Stimulated activated CD8-positive, alpha-beta memory T cell treated with anti-CD3 and anti-CD28 coated beads, Interleukin-2, amount 100 ng/mL, for 1 hour (primary cell): Measurements from ENCODE around the gene PRSS33.

ENCODE experiments used
- DNase-seq, 2 donors: peaks; one replicate each; pipeline ENCODE4 v3.0.0-alpha.2; 2020; ENCODE audit warnings: low read depth in 2 of 2

PRSS33 gene

DNA sequence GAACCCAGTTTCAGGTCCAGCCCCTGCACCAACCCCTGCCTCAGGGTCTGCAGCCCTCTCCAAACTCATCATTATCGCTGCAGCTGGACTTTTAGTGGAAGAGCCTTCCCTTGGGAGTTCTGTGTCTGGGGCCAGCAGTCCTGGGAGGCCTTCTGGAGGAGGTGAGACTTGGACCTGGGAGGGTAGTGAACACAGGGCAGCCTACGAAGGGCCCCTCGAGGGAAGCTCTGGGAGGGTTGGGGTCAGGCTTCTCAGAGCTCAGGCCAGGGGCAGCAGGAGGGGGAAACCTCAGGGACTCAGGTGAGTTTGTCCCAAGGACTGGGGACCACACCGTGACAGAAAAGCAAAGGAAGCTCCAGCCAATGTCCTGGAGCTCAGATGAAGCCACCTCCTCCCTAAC lies 46.2 kb downstream of the PRSS33 start:
- no peak for DNase-seq

DNA sequence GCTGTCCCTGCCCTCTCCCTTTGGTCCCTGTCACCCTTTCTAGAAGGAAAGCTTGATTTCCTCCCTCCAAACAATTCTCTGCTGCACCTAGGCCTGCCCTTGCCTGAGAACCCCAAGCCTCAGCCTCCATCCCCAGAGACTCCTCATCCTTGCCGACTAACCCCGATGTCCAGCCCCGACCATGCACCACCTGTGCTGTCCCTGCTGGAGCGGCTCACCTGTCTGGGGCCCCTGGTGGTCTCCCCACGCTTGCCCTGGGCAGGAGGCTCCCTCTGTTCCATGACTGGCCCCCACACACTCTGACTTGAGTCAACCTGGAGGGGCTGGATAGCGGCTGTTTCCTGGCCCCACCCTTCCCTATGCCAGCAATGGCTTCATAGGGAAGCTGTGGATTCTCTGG lies 46.9 kb downstream of the PRSS33 start:
- DNase-seq, result no peak

DNA sequence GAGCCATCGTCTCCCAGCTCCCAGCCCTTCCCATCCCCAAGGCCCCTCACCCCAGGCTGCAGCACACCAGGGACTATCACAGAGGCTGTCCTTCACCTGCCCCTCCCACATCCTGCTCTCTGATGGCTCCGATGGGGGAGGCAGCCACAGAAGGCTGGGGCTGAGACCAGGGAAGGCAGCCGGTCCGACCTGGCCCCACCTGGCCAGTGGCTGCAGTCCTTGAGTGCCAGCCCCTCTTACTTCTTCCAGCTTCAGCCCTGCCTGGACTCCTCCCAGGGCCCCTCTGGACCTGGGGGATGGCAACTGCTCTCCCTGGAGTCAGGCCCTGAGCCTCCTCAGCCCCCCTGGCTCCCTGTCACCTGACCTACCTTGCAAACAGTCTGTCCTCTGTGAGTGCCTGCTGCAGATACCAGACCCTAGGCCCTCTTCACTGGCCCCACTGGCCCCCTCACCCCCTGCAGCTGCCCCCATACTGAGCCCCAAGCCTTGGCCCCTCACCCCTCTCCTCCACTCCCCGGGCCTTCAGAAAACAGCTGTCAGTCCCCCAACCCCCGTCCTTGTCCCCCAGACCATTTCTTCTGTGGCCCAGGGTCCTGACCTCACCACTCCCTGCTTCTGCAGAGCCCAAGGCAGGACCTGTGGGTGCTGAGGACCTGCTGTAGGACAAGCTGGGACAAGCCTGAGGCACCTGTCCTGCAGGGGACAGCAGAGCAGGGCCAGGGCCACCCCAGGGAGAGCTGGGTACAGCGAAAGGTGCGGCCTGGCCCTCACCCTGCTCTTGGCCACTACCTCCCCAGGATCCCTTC lies 47.5 kb downstream of the PRSS33 start:
- DNase-seq, result no peak

DNA sequence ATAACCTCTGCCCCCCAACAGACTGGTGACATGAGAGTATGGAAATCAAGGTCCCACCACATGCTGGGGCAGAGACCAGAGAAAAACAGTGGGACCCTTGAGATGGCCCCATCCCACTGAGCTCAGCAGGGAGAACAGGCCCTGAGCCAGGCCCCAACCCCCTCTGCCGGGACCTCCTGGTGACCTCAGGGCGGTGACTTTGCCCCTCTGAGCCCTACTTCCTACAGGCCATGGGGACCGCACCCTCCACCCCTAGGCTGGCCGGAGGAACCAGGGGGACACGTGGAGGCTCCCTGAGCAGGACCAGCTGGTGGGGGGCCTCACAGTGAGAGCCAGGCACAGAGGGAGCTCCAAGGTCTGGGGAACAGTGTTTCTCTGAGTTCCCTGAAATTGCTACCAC lies 48.7 kb downstream of the PRSS33 start:
- no peak for DNase-seq

DNA sequence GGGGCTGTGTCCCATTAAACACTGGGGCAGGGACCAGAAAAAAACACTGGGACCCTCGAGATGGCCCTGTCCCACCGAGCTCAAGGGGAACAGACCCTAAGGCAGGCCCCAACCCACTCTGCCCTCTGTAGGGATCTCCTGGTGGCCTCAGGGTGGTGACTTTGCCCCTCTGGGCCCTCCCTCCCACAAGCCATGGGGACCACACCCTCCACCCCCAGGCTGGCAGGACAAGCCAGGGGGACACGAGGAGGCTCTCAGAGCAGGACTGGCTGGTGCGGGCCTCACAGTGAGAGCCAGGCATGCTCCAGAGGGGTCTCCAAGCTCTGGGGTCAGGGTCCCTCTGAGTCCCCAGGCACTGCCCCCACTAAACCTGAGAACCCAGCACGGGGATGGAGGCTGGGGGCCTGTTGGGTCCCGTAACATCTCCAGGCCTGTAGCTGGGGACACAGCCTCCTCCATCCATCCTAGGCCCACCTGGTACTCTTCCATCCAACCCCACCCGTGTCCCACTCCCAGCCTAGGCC lies 49.4 kb downstream of the PRSS33 start:
- no peak for DNase-seq

- DNase-seq, result no peak
Measured at GRCh38 chr16:2737238-2737605, 50.1 kb downstream of the PRSS33 start.

DNA sequence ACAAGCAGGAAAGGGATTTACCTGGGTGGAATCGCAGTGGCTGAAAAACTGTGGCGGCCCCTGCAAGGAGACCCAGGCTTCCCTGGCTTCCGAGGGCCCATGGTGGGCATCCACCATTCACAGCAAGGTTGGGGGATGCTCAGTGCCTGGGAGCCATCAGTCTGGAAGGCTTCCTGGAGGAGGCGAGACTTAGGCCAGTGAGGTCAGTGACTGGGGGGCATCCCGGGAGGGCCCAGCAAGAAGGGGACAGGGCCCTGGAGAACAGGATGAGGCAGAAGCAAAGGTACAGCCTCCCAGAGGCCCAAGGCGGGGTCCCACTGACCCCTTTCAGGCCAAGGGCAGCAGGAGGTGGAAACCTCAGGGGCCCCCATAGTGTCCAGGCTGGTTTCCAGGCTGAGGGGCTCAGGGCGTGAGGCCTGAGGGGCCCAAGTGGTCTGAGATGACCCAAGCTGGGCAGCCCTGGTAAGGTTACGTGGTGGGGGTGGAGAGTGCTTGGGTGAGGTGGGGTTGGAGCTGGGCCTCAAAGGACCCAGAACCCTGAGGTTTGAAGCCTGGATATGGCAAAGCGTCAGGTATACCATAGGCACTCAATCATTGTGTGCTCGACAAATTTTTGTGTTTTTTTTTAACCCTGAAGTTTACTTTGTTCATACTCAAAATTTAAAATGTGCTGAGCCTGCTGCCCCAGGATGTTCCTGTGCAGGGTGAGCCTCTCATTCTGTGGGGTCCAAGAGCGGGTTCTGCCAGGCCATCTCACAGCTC lies 50.7 kb downstream of the PRSS33 start:
- DNase-seq, result no peak

- DNase-seq, result no peak
Measured at GRCh38 chr16:2734844-2735515, 52.4 kb downstream of the PRSS33 start.
